Forelimb muscle (tissue), 1 donor: ENCODE measurements around the gene COP1. TPM values are rescaled to one million over a fixed set of nuclear protein-coding genes. Genes with fewer than 3 reads are reported as not detected.

ENCODE experiments used
- DNase-seq: peaks from one replicate; pipeline ENCODE4 v3.0.0-alpha.2; 2013; ENCODE audit warnings: low read depth
- polyA plus RNA-seq: library from polyadenylated mRNA; unstranded; fragments of 120-200 nt; gene quantifications from one replicate; pipeline ENCODE4 v1.2.1, GENCODE V29; 2013; ENCODE audit not compliant: insufficient read length

The COP1 gene
- polyA plus RNA-seq, 1 donor = 32.8 TPM

DNA sequence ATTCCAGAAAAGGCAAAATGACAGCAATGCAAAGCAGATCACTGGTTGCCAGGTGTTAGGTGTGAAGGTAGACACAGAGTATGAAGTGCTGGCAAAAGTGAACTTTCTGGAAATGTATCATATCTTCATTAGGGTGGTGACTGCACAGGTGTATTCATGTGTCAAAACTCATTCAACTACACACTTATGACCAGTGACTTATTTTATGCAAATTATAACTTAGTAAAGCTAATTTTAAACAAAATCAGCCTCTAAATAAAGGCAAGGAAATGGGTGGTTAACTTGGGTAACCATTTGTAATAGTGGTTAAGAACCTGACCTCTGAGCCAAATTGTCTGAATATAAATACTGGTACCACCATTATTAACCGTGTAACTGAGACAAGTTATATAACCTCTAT, 7.4 kb downstream of the COP1 start:
- no peak for DNase-seq

DNA sequence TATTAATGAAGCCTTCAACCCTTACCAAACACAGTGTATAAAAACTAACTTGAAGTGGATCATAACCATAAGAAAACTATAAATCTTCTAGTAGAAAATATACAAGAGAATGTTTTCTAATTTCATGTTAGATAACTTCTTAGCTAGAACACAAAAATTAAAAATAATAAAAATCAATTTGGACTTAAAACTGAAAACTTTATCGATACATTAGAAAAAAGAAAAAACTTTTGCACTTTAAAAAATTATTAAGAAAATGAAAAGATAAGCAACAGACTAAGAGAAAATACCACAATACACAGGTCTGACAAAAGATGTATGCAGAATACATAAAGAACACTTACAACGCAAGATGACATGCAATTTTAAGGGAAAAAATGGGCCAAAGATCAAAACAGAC, 8.7 kb downstream of the COP1 start:
- no peak for DNase-seq

DNA sequence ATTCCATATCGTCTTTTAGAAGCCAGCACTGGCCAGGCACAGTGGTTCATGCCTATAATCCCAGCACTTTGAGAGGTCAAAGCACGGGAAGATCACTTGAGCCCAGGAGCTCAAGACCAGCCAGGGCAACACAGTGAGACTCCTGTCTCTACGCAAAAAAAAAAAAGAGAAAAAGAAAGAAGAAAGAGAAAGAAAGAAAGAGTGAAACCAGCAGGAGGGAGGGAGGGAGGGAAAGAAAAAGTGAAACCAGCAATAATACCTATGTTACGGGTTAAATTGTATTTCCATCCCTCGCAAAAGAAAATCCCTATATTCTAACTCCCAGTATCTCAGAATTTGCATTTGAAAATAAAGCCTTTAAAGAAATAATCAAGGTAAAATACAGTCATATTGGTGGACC, 10.4 kb downstream of the COP1 start:
- DNase-seq = no peak

DNA sequence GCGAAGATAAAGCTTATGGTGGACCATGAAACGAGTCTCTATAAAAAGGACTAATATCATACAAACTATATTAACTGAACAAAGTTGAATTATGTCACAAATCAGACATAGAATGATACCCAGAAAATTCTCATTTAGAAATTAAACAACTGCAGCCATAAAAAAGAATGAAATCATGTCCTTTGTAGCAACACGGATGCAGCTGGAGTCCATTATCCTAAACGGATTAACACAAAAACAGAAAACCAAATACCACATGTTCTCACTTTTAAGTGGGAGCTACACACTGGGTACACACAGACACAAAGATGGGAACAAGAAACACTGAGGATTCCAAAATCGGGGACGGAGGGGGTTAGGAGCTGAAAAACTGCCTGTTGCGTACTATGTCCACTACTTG, 11.5 kb downstream of the COP1 start:
- DNase-seq = no peak

DNA sequence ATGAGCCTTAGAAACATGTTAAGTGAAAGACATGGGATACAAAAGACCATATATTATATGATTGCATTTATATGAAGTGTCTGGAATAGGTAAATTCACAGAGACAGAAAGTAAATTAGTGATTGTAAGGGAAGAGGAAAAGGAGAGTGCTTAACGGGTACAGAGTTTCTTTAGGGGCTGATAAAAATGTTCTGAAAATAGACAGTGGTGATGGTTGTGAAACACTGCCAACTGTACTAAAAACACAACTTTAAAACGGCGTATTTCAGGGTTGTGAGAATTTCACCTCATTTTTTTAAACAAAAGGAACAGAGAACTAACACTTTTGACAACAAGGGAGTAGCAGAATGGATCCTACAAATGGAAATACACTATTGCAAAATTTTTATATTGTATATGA, 13.4 kb downstream of the COP1 start:
- no peak for DNase-seq

DNA sequence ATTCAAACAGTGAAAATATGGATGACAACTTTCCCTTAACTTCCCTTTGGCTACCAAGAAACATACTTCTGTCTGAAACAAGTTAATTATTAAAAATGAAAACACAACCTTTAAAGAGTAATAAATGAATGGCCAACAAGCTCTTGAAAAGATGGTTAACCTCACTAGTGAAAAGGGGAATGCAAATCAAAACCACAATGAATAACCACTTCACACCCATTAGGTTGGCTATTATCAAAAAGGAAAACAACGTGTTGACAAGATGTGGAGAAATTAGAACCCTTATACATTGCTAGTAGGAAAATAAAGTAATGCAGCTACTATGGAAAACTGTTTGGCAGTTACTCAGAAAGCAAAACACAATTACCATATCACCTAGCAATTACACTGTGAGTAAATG, 14.1 kb downstream of the COP1 start:
- DNase-seq = no peak

DNA sequence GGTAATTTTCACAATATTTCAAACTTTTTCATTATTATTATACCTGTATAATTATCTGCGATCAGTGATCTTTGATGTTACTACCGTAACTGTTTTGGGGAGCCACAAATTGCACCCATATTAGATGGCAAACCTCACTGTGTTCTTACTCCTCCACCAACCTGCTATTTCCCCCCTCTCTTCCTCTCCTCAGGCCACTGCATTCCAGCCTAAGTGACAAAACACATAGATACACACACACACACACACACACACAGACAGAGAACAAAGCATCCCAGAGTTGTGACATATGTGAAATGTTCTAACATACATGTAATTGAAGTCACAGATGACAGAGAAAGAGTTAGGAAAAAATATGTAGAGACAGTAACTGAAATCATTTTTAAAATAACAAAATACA, 18.5 kb downstream of the COP1 start:
- DNase-seq = no peak

DNA sequence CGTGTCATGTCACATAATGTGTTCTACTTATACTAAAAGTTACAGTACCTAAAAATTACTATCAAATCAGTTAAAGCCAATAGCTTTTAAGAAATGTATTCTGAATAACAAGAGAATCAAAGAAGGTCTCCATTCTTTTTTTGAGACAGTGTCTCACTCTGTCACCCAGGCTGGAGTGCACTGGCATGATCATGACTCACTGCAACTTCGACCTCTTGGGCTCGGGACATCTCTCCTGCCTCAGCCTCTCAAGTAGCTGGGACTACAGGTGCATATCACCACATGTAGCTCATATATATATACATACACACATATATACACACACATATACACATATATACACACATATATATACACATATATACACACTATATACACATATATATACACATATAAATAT, 20.1 kb downstream of the COP1 start:
- no peak for DNase-seq

DNA sequence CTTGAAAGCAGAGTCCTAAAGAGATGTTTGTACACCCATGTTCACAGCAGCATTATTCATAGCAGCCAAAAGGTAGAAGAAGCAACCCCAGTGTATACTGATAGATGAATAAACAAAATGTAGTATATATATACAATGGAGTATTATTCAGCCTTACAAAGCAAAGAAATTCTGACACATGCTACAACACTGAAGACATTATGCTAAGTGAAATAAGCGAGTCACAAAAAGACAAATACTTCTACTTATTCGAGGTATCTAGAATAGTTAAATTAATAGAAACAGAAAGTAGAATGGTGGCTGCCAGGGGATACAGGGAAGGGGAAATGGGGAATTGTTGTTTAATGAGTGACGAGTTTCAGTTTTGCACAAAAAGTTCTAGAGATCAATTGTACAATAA, 23.5 kb downstream of the COP1 start:
- no peak for DNase-seq

DNA sequence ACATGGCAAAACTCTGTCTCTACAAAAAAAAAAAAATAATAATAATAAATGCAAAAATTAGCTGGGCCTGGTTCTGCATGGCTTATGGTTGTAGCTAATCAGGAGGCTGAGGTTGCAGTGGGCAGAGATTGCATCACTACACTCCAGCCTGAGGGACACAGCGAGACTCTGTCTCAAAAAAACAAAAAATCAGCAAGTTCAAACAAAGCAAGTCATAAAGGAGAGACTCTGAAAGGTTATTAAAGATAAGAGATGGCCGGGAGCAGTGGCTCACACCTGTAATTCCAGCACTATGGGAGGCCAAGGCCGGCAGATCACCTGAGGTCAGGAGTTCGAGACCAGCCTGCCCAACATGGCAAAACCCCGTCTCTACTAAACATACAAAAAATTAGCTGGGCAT, 28.8 kb downstream of the COP1 start:
- no peak for DNase-seq

DNA sequence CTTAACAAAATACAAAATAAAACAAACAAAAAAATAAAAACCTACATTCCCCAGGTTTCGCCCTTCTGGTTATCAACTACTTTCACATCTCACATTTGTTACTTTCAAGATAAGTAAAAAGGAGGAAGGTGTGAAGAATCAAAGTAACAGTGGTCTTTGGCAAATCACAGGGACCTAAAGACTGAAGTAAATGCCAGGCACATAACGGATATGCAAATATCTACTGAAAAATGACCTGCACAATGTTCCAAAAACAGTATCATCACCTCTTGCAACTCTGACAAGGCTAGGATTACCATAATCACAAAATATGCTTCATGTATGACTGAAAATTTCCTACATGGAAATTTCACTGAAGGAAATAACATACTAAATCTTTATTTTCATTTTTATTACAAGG, 29.3 kb downstream of the COP1 start:
- DNase-seq = no peak

DNA sequence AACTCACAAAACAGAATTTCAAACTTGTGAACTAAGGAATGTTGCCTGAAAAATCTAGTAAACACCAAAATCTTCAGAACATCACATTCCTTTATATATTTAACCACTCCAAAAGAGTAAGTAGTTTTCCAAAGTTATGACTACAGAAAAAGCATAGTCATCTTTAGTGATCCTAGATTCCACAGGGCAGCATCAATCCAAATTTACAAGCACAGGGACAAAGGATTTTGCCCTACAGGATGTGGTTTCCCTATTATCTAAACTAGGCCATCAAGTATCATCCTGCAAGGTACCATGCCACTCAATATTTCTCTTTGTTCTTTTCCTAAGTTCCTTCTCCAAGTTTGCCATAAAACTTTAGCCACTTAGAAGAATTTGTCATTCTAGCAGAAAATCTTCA, 33.0 kb downstream of the COP1 start:
- DNase-seq = no peak

DNA sequence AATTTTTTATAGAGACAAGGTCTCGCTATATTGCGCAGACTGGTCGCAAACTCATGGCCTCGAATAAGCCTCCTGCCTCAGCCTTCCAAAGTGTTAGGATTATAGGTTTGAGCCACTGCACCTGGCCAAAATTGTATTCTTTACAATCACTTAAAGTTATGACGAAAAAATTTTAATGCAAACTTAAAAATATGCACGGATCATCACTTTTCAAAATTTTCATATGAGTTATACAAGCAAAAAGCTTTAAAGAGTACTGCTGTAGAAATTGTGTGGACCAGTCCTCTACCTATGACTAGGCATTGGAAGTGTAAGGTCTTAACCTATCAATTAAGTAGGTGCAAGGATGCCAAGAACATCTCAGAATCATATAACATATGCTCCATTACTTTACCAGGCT, 34.9 kb downstream of the COP1 start:
- DNase-seq = no peak

DNA sequence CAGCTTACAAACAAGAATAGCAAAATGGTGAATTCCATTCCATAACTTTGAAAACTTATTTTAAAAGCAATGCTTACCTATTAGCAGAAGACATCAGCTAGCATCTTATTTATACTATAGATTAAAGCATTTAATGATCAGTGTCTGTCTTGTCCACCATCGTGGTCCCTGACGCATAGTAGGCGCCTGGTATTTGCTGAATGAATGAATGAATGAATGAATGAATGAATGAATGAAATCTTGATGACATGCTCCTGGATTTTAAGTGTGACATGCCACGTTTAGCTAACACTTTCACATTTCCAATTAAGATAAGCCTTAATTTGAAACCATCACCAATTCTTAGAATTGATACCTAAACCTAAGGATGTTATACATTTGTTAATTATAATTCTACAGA, 39.9 kb downstream of the COP1 start:
- DNase-seq = no peak

DNA sequence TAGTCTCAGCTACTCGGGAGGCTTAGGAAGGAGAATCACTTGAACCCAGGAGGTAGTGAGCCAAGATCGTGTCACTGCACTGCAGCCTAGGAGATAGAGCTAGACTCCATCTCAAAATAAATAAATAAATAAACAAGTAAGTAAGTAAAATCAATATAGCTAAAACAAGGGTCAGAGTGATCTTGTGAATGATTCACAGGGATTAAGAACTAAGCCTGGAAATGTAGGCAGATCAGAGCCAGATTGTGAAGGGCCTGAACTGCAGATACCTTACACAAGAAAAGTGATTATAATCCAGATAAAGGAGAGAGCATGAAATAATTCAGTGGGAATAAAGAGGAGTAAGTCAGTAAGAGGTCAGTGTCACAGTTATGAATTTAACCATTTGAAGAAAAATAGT, 41.5 kb downstream of the COP1 start:
- DNase-seq = no peak

DNA sequence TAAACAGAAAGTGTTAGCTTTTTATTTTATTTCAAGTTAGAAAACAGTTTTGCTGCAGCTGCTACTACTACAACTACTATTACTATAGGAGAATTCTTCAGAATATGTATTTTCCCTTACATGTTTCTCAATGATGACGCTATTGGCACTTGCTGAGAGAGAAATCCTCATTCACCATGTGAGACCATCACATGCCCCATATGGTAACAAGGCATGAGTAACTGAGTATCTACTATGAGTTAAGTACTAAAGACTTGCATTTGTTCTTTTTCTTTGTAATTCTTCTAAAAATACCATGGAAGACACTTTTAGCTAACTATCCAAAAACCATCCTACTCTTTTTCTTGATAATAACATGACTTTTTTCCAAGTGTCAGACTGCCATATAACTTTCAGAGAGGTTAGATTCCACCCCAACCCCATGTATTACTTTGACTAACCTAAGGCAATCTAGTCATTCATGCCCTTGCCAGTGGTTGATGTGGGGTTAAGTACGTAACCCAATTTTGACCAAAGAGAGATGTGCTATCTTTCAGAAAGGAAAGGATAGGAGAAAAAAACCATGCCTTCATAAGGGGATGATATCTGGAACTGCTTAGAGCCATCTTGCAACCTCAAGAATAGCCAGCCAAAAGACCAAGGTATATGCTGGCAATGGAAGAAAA, 42.9 kb downstream of the COP1 start:
- DNase-seq = no peak

DNA sequence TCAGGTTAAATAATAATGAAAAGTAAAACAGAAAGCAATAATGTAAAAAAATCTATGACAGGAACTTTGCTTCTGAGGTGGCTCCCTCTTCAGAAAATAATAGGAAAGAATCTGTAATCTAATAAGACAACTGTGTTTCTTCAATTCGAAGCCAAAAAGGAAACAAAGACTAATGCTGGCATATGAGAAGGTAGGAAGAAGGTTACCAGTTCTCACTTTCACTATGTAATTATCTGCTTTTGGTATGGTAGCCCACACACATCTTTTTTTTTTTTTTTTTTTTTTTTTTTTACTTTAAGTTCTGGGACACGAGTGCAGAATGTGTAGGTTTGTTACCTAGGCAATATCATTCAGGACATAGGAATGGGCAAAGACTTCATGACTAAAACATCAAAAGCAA, 47.1 kb downstream of the COP1 start:
- no peak for DNase-seq

DNA sequence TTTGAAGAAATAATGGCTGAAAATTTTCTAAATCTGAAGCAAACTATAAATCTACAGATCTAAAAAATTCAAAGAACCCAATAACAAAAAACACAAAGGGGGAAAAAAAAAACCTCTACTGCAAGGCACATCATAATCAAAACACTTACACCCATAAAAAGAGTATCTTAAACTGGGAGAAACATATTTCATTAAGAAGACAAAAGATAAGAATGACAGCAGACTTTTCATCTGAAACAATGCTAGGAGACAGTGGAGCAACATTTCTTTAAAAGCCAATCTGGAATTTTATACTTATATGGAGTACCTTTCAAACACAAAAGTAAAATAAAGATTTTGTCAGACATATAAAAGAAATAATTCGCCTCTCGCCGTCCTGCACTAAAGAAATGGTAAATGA, 49.1 kb downstream of the COP1 start:
- no peak for DNase-seq

DNA sequence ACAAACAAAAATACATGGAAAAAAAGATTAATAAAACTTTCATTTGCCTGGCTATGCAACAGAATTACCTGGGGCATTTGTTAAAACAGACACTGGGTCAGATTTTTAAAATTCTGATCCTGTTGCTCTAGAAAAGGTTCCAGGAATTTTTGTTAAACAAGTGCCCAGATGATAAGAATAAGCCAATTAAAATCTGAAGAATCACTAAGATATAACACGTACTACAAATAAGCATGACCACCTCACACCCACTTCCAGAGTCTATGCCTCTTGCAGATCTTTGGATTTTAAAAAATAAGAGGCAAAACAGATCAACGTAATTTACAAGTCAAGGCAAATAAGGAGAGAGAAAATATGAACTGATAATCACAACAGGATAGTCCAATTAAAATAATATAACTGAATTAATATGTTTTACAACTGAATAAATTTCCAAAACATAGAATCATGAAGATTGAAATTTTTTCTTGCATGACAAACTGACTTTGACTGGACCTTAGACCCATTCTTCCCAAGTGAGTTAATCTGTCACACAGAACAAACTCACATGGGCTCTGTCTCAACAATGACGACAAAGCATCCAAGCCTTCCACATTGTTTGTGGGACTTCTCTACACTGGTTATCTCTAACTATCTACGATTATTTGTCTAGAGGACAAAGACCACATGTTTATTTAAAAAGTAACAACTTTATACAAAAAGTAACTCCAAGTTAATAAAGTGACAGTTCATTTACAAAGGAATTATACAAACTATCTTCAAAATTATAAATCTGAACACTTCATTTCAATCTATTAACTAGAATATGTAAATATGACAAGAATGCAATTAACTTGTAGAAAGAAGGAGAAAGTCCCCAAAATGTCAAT, 56.9 kb downstream of the COP1 start:
- DNase-seq = no peak

DNA sequence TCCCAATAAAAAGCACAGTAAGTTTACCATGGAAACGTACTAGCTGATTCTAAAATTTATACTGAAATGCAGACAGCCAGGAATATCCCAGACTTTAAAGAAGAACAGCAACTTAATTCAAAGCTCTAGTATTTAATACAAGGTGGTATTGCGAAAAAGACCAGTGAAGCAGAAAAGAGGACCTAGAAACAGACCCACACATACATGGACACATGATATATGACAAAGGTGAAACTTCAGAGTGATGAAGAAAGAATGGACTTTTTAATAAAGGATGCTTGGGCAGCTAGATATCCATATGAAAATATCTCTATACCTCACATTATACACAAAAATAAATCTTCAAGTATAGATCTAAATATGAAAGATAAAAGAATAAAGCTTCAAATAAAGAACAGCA, 62.6 kb downstream of the COP1 start:
- no peak for DNase-seq

DNA sequence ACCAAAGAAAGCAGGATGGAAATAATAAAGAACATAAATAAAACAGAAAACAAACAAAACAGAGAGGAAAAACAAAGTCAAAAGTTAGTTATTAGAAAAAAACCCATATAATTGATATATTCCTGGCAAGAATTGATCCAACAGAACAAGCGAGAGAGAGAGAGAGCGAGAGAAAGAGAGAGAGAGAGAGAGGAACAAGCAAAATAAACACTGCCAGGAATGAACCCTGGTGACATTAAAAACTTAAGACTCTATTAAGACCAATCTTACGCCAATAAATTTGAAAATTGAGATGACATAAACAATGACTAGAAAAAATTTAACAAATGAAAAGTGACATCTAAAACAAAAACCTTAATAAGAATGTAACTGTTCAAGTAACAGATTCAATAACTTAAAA, 64.1 kb downstream of the COP1 start:
- DNase-seq = no peak

DNA sequence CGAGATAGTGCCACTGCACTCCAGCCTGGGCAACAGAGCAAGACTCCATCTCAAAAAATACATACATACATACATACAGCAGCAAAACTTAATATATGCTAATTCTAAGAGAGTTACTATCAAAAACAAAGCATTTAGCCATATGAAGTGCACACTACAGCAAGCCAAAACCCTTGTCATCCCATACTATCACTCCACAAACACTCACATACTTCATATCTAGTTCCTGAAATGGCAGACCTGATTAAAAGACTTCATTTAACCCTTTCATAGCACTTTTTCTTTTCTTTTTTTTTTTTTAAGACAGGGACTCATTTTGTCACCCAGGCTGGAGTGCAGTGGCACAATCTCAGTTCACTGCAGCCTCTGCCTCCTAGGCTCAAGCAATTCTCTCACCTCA, 65.6 kb downstream of the COP1 start:
- DNase-seq = no peak

DNA sequence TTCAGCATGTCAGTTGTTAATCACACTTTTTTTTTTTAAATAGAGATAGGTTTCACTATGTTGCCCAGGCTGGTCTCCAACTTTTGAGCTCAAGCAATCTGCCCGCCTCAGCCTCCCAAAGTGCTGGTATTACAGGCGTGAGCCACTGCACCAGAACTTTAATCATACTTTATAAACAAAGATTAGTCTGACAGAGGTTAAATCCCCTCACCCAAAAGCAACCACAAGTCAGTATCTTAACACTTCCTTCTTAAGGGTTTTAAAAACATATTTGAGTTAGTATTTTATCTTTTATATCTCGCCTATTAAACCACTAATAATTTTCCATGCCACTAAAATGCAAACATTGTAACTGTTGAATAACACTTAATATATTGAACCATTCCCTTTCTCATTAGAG, 70.2 kb downstream of the COP1 start:
- no peak for DNase-seq

DNA sequence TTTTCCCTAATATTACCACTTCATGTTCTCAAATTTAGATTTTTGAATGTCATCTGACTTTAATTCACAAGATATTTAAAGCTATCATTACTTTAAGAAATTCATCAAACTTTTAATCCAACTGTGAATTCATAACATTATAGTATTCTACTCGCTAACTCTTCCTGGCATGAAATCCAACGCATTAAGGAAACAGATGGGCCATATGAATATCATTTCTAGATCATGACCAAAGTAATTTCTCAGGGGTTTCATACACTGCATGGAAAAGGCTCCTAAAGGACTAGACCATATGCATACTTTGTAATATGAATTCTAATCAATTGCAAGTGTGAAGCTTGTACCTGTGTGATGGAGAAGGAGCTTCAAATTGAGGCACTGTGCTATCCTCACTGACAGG, 72.4 kb downstream of the COP1 start:
- DNase-seq = no peak
